ENCODE measurements around the gene CA12.

CA12 gene

GRCh38 chr15:63398456-63398855, 16.8 kb upstream of the CA12 start:
- Histone ChIP-seq H3K27ac (no peak overlapping the region), H3K36me3 (no peaks in the 10 kb centered on the region), H3K9me3 (ENCODE audit: severe bottlenecking) (no peaks in the 10 kb centered on the region), H3K27me3 (ENCODE audit: insufficient read depth, low read depth, severe bottlenecking) (no peaks in the 10 kb centered on the region), H3K4me3 (ENCODE audit: low read depth, low read length) (no peak overlapping the region)
- DNase-seq, result no peak
- TF ChIP-seq CTCF (IDR thresholded peaks at IDR 0.05; ENCODE audit: low read depth, low read length), result no peak

GRCh38 chr15:63396152-63396928, 14.7 kb upstream of the CA12 start:
- TF ChIP-seq CTCF (IDR thresholded peaks at IDR 0.05; ENCODE audit: low read depth, low read length), result peak; percentile 21; the same call in 1 of the 2 replicates
- DNase-seq, result peak; percentile 70
- H3K9me3 ChIP-seq (ENCODE audit: severe bottlenecking), result no peaks in the 10 kb centered on the region
- H3K36me3 ChIP-seq, result no peaks in the 10 kb centered on the region
- H3K27me3 ChIP-seq (ENCODE audit: insufficient read depth, low read depth, severe bottlenecking), result no peaks in the 10 kb centered on the region
- no peak overlapping the region for H3K4me3 ChIP-seq (ENCODE audit: low read depth, low read length)
- H3K27ac ChIP-seq, result peak overlapping the region; percentile 17

- no peak overlapping the region for H3K4me3 ChIP-seq (ENCODE audit: low read depth, low read length)
- H3K36me3 ChIP-seq, result no peaks in the 10 kb centered on the region
- no peak for DNase-seq
- no peak for TF ChIP-seq CTCF (IDR thresholded peaks at IDR 0.05; ENCODE audit: low read depth, low read length)
- H3K27me3 ChIP-seq (ENCODE audit: insufficient read depth, low read depth, severe bottlenecking), result no peaks in the 10 kb centered on the region
- H3K9me3 ChIP-seq (ENCODE audit: severe bottlenecking), result no peaks in the 10 kb centered on the region
- peak overlapping the region; percentile 17 for H3K27ac ChIP-seq
Measured at GRCh38 chr15:63395730-63396151, 14.1 kb upstream of the CA12 start.

- no peak overlapping the region for H3K4me3 ChIP-seq (ENCODE audit: low read depth, low read length)
- H3K27ac ChIP-seq, result no peak overlapping the region
- TF ChIP-seq CTCF (IDR thresholded peaks at IDR 0.05; ENCODE audit: low read depth, low read length), result no peak
- DNase-seq, result no peak
- H3K27me3 ChIP-seq (ENCODE audit: insufficient read depth, low read depth, severe bottlenecking), result no peaks in the 10 kb centered on the region
- no peaks in the 10 kb centered on the region for H3K36me3 ChIP-seq
- no peaks in the 10 kb centered on the region for H3K9me3 ChIP-seq (ENCODE audit: severe bottlenecking)
Measured at GRCh38 chr15:63392361-63393009, 10.8 kb upstream of the CA12 start.

GRCh38 chr15:63391669-63392360, 10.2 kb upstream of the CA12 start:
- H3K27me3 ChIP-seq (ENCODE audit: insufficient read depth, low read depth, severe bottlenecking), result no peaks in the 10 kb centered on the region
- H3K4me3 ChIP-seq (ENCODE audit: low read depth, low read length), result no peak overlapping the region
- no peak for DNase-seq
- H3K36me3 ChIP-seq, result no peaks in the 10 kb centered on the region
- no peaks in the 10 kb centered on the region for H3K9me3 ChIP-seq (ENCODE audit: severe bottlenecking)
- TF ChIP-seq CTCF (IDR thresholded peaks at IDR 0.05; ENCODE audit: low read depth, low read length), result no peak
- no peak overlapping the region for H3K27ac ChIP-seq
